GM18873 (cell line): ENCODE results near the gene ECSIT.

ENCODE experiments used
- ATAC-seq: cut with Tn5 transposase; IDR thresholded peaks from one replicate; pipeline ENCODE4 v1.9.1; 2021; ENCODE audit warnings: mild to moderate bottlenecking, moderate library complexity, moderate number of reproducible peaks; ENCODE audit not compliant: unreplicated experiment, low FRiP score

ECSIT gene

GRCh38 chr19:11505504-11506100, 23.3 kb downstream of the ECSIT start, which contains the start of gene ZNF653:
TSS of gene ZNF653 (minus strand) at chr19:11505839. CDS start at chr19:11505786, 53 bp downstream.
- ATAC-seq: peak; percentile 26

GRCh38 chr19:11505032-11505503, 23.9 kb downstream of the ECSIT start:
- peak; percentile 88 for ATAC-seq

GRCh38 chr19:11504502-11505031, 24.4 kb downstream of the ECSIT start:
- no peak for ATAC-seq

- no peak for ATAC-seq
These were observed 29.0 kb downstream of the ECSIT start for GRCh38 chr19:11499890-11500420.

GRCh38 chr19:11499220-11499726, 29.7 kb downstream of the ECSIT start:
- ATAC-seq: no peak

GRCh38 chr19:11496391-11497163, 32.4 kb downstream of the ECSIT start:
- no peak for ATAC-seq

GRCh38 chr19:11495885-11496284, 33.0 kb downstream of the ECSIT start:
- ATAC-seq: no peak

GRCh38 chr19:11495481-11495880, 33.5 kb downstream of the ECSIT start:
- no peak for ATAC-seq

- ATAC-seq: no peak
These were observed 34.2 kb downstream of the ECSIT start for GRCh38 chr19:11494634-11495285.

GRCh38 chr19:11489378-11489777, 39.6 kb downstream of the ECSIT start:
- no peak for ATAC-seq

GRCh38 chr19:11486661-11487503, 42.1 kb downstream of the ECSIT start:
- no peak for ATAC-seq

GRCh38 chr19:11485245-11485837, 43.6 kb downstream of the ECSIT start:
- ATAC-seq: no peak

- ATAC-seq: no peak
These were observed 45.4 kb downstream of the ECSIT start for GRCh38 chr19:11483366-11484111.

GRCh38 chr19:11482384-11483050, 46.4 kb downstream of the ECSIT start:
- no peak for ATAC-seq

- no peak for ATAC-seq
These were observed 47.2 kb downstream of the ECSIT start for GRCh38 chr19:11481534-11482383.

- no peak for ATAC-seq
These were observed 48.0 kb downstream of the ECSIT start, which contains the start of gene ELAVL3 for GRCh38 chr19:11480715-11481533. TSS of gene ELAVL3 (minus strand) at chr19:11481046. CDS start at chr19:11480608, 438 bp downstream.
